GM12864 (cell line): ENCODE measurements around the gene KIF5C.

Experiments used
- DNase-seq: peaks from one replicate; pipeline ENCODE4 v3.0.0-alpha.2; 2011; ENCODE audit warnings: low read depth
- H3K4me3 ChIP-seq: 2 replicates; pipeline ENCODE4 v1.5.1; 2011; ENCODE audit warnings: mild to moderate bottlenecking, low read depth, low read length, control low read depth
- TF ChIP-seq, protein P1 (sequence below): IDR thresholded peaks from 2 replicates; pipeline ENCODE4 v1.5.1; 2011; ENCODE audit warnings: low read depth, mild to moderate bottlenecking, moderate library complexity, low read length, control low read depth, inconsistent platforms; ENCODE audit errors: missing control alignments

KIF5C gene

DNA sequence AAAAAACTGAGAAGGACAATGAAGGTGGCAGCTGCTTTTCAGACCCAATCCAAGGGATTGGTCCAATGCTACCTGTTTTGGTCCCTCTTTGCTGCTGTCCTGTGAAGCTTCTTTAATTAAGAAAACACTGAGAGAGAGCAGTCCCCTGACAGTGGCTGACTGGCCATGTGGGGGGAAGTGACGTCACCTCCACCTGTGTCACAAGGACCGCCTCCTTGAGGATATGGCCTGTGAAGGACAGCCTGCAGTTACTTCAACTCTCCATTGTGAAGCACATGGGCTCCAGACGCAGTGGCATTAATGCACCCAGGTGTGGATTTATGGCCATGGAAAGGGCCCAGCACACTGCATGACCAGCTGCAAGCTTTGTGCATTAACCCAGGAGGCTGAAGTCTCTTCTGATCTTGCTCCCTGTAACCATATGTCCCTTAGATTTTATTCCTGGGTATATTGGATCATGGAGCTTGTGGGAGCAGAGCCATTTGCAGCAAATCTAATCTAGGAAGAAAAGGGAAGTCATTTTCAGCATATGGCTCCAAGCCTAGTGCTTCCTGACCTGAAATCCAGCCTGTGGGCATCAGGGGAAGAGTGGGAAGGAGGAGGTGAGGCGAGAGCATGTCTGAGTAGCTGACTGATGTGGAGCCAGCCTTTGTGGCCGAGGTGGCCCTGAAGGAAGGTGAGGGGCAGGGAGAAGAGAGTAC is 32.2 kb downstream of the KIF5C start:
- no peak for DNase-seq
- no peak overlapping the region for H3K4me3 ChIP-seq
- TF ChIP-seq, protein P1, sequence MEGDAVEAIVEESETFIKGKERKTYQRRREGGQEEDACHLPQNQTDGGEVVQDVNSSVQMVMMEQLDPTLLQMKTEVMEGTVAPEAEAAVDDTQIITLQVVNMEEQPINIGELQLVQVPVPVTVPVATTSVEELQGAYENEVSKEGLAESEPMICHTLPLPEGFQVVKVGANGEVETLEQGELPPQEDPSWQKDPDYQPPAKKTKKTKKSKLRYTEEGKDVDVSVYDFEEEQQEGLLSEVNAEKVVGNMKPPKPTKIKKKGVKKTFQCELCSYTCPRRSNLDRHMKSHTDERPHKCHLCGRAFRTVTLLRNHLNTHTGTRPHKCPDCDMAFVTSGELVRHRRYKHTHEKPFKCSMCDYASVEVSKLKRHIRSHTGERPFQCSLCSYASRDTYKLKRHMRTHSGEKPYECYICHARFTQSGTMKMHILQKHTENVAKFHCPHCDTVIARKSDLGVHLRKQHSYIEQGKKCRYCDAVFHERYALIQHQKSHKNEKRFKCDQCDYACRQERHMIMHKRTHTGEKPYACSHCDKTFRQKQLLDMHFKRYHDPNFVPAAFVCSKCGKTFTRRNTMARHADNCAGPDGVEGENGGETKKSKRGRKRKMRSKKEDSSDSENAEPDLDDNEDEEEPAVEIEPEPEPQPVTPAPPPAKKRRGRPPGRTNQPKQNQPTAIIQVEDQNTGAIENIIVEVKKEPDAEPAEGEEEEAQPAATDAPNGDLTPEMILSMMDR, result no peak

DNA sequence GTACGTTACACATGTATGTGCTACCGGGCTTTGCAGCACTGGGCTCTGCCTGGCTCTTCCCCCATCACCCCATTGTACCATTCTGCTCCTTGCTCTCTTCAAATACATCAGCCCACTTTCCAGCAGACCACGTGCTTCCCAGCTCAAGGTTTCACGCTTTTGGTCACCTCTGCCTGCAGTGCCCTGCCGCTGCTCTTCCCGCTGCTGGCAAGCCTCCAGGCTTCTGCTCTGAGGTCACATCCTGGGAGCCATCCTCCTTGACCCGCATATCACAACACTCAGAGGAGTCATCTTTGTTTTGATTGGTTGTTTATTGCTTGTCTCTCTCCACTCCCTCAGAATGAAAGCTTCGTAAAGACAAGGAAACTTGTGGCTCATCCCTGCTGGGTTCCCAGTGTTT is 34.1 kb downstream of the KIF5C start:
- H3K4me3 ChIP-seq, result no peak overlapping the region
- TF ChIP-seq, protein P1, result no peak
- DNase-seq, result no peak

DNA sequence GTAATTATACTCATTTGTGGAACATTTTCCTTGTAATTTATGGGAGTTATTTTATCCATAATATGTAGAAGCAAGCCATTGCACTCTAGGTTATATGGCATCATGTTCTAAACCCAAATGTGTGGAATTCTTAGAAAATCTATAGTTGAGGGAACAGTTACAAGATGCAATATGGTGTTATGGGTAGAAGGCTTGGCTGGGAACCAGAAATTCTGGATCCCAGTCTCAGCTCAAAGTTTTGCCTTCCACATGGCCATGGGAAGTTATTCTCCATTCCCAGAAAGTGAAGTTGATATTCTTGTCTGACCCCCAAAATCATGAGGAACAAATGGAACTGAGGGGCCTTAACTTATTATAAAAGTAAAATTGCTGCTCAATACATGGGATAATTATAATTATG is 38.0 kb downstream of the KIF5C start:
- no peak for DNase-seq
- TF ChIP-seq, protein P1, result no peak
- no peak overlapping the region for H3K4me3 ChIP-seq

GRCh38 chr2:148913492-148913891 is 38.5 kb downstream of the KIF5C start:
- no peak for DNase-seq
- no peak overlapping the region for H3K4me3 ChIP-seq
- TF ChIP-seq, protein P1, result no peak

DNA sequence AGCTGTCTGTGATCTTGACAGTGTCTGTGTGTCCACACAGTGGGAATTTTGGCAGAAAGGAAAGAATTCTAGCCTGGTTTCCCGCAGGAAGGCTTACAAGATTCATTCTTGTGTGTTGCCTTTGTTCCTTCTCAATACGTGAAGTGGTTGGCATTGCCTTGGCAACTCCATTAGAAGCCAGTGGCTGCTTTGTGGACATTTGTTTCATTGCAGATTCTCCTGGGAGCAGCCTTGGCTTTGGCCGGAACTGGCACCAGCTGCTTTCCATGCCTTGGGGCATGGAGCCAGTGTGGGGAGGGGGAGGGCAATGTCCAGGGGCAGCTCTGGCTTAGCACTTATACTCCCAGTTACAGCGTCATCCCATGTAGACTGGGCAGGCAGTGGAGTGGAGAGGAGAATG is 39.4 kb downstream of the KIF5C start:
- no peak for DNase-seq
- TF ChIP-seq, protein P1, result no peak
- no peak overlapping the region for H3K4me3 ChIP-seq

DNA sequence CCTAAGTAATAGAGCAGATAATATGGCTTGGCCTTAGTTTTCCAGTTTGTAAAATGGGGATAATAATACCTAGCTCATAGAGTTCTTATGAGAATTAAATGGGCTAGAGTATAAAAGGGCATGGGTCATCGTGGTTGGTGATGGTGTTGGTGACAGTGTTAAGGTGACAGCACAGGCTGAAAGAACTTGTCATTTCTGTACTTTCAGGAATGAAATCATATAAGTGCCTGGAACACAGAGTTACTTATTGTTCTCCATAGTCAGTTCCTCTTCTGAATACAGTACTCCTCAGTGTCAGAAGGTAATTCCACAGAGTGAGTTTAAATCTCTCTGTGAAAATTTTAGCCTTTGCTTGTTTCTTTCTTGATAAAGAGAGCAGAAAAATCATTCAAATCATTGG is 42.4 kb downstream of the KIF5C start:
- H3K4me3 ChIP-seq, result no peak overlapping the region
- TF ChIP-seq, protein P1, result no peak
- DNase-seq, result no peak

GRCh38 chr2:148918554-148918953 is 43.5 kb downstream of the KIF5C start:
- no peak for DNase-seq
- no peak overlapping the region for H3K4me3 ChIP-seq
- TF ChIP-seq, protein P1, result no peak
